Inflammatory macrophage (primary cell): ENCODE results near the gene HS6ST1.
"Not testable (repeated sequence)": the region's sequence is repeated elsewhere in the genome, so short reads cannot be mapped to it uniquely, and the experiment has no call there.

Source experiments
- DNase-seq, 2 donors: peaks; one replicate each; pipeline ENCODE4 v3.0.0-alpha.2; 2020 to 2022

The HS6ST1 gene

GRCh38 chr2:128280901-128281321 is 37.8 kb downstream of the HS6ST1 start:
- DNase-seq = peak; percentile 72 to 88

GRCh38 chr2:128280158-128280871 is 38.4 kb downstream of the HS6ST1 start:
- DNase-seq = peak; percentile 74 to 85

- no peak for DNase-seq
These were observed 38.9 kb downstream of the HS6ST1 start for GRCh38 chr2:128279786-128280157.

GRCh38 chr2:128279009-128279408 is 39.7 kb downstream of the HS6ST1 start:
- peak; percentile 52 to 64 for DNase-seq

- DNase-seq = no peak
These were observed 40.5 kb downstream of the HS6ST1 start for GRCh38 chr2:128277961-128278681.

- no peak for DNase-seq
These were observed 41.6 kb downstream of the HS6ST1 start for GRCh38 chr2:128276878-128277675.

- DNase-seq = no peak
These were observed 43.1 kb downstream of the HS6ST1 start for GRCh38 chr2:128275498-128276045.

GRCh38 chr2:128274218-128274617 is 44.5 kb downstream of the HS6ST1 start:
- DNase-seq = no peak

- no peak for DNase-seq
These were observed 45.1 kb downstream of the HS6ST1 start for GRCh38 chr2:128273469-128274081.

- DNase-seq = no peak
These were observed 45.8 kb downstream of the HS6ST1 start for GRCh38 chr2:128272601-128273468.

GRCh38 chr2:128271911-128272600 is 46.6 kb downstream of the HS6ST1 start:
- no peak for DNase-seq

- DNase-seq = no peak
These were observed 47.1 kb downstream of the HS6ST1 start for GRCh38 chr2:128271597-128271910.

- DNase-seq = no peak
These were observed 47.7 kb downstream of the HS6ST1 start for GRCh38 chr2:128270672-128271596.

- DNase-seq = no peak
These were observed 48.5 kb downstream of the HS6ST1 start for GRCh38 chr2:128269990-128270671.

GRCh38 chr2:128269063-128269989 is 49.3 kb downstream of the HS6ST1 start:
- no peak for DNase-seq

GRCh38 chr2:128268611-128269010 is 50.1 kb downstream of the HS6ST1 start:
- DNase-seq = not testable (repeated sequence)

GRCh38 chr2:128268145-128268544 is 50.5 kb downstream of the HS6ST1 start:
- DNase-seq = not testable (repeated sequence)

- not testable (repeated sequence) for DNase-seq
These were observed 51.0 kb downstream of the HS6ST1 start for GRCh38 chr2:128267649-128268048.
